ENCODE data around the gene PCSK6.

The PCSK6 gene

DNA sequence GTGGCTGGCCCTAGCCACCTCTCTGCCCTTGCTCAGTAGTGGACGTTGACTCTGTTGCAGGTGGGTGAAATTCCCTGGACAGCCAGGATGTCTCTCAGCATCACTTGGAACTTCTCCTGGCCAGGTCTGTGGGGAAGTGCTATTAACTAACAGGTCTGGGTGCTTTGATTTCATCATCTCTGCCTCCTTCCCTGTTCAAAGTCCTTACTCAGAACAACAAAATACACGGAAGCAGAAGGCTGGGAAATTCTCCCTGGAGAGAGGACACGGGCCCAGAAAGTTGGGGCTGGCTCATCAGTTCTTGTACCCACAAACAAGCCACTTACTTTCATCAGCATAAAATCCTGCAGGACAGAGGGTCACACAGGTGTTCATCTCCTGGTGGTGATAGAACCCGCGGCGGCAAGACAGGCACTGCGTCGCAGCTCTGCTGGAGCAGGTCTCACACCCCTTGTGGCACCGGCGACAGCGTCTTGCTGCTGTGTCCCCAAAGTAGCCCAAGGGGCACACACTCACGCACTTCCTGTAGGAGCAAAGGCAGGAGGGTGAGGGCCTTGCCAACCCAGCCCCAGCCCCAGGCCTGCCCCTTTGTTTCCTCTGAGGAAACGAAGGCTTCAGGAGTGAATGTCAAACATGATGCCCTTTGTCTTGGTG lies 164.9 kb downstream of the PCSK6 start:
- ChIA-PET CTCF (no interaction called here), POLR2A (no interaction called here)
- TF ChIP-seq CTBP1 (IDR thresholded peaks at IDR 0.05; ENCODE audit: borderline replicate concordance) (no peak), SUZ12 (IDR thresholded peaks at IDR 0.05) (no peak), ZNF384 (IDR thresholded peaks at IDR 0.05) (no peak)
- DNase-seq (ENCODE audit: extremely low spot score): no peak

DNA sequence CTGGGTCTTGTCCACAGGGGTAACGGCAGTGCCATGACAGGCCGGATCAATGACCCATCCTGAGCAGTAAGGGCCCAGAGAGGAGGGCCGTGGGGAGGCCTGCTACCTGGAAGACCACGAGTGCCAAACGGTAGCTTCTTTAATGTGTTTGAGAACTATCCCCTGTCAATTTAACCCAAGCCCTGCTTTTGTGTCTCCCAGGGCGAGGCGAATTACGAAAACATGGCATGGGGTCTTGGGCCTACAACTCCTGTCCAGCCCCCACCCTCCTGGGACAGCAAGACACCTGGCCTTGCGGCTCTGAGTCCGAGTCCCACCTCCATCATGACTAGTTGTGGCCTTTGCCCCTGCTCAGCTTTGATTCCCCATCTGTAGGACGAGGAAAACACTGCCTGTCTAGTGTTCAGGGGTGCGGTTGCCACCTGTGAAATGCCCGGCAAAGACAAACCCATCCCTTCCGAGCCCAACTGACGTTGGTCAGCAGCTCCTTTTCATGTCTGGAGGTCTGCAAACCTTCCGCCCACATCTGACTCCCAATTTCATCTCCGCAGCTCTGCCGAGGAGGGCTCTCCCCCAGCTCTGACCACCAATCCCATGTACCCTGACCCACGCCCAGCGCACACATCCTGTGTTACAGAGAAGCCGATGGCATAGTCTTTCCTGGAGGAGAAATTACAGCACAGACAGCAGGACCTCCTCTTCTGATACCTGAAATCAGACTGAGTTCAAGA lies 165.5 kb downstream of the PCSK6 start:
- POLR2A ChIA-PET: no interaction called here
- no peak for DNase-seq (ENCODE audit: extremely low spot score)
- TF ChIP-seq HDGF (IDR thresholded peaks at IDR 0.05; ENCODE audit: borderline replicate concordance): no peak
- CTCF ChIA-PET: interaction anchor here (0.8 kb wide), 1 partner anchor 316 kb away, joined by 4 read pairs; no protein-coding TSS in a partner anchor

DNA sequence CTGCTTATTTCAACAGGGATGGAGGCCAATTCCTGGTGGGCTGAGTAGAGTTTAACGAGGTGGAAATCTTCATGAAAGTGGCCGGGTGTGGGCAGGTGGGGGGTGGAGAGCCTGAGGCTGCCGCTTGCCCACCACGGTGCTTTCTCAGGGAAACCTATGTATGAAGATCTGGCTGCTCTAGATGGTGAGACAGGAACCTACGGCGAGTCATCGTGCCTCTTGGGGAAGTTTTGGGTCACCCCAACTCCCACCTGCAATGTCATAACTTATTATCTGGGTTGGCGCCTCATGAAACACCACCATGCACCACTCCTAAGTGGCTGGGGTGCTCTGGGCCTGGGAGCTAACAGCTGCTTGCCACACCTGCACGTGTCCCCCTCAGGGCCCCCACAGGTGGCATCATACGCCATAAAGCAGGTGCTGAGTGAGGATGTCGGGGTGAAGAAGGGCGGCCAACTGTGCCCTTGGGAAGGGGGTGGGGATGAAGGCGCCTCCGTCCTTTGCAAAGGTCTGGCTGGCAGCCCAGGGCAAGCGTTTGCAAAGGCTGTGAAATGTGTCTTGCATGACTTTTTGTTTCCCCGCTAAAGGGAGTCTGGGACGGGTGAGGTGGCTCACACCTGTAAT lies 166.5 kb downstream of the PCSK6 start:
- DNase-seq (ENCODE audit: extremely low spot score): no peak
- CTCF ChIA-PET: interaction anchor here (0.8 kb wide), 1 partner anchor 315 kb away, joined by 4 read pairs; no protein-coding TSS in a partner anchor
- POLR2A ChIA-PET: no interaction called here
- TF ChIP-seq FOXM1 (IDR thresholded peaks at IDR 0.05; ENCODE audit: borderline replicate concordance) (no peak), LEF1 (IDR thresholded peaks at IDR 0.05; ENCODE audit: borderline replicate concordance) (no peak), FOXK2 (IDR thresholded peaks at IDR 0.05) (no peak), BHLHE40 (IDR thresholded peaks at IDR 0.05; ENCODE audit: borderline replicate concordance) (no peak), TARDBP (IDR thresholded peaks at IDR 0.05) (no peak), NFRKB (IDR thresholded peaks at IDR 0.05) (no peak)

DNA sequence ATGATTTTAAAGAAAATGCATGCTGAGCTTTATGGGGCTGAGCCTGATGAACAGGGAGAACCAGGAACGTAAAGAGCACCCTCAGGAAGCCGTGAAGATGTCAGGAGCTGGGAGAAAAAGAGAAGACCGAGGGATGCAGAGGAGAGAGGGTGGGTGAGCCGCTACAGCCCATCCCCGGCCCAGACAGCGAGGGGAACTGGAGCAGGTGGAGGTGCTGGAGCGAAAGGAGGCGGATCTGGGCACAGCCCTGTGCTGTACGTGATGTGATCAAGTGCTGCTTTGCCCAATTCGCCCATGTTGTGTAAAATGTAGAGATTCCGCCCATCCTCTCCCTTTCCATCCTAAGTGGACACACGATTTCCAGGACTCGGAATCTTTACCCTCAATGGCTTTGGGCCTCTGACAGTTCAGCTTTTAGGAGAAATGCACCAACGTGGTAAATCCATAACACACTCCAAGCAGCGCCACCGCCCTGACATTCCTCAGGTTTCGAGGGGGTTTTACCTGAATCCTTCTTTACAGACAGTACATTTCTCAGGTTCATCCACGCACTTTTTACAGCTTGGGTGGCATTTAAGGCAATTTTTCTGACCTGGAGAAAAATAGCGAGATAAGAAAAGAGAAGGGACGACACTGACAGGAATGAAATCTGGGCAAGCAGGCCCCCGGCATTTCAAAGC lies 167.4 kb downstream of the PCSK6 start:
- ChIA-PET POLR2A (no interaction called here), CTCF (no interaction called here)
- DNase-seq (ENCODE audit: extremely low spot score): no peak

DNA sequence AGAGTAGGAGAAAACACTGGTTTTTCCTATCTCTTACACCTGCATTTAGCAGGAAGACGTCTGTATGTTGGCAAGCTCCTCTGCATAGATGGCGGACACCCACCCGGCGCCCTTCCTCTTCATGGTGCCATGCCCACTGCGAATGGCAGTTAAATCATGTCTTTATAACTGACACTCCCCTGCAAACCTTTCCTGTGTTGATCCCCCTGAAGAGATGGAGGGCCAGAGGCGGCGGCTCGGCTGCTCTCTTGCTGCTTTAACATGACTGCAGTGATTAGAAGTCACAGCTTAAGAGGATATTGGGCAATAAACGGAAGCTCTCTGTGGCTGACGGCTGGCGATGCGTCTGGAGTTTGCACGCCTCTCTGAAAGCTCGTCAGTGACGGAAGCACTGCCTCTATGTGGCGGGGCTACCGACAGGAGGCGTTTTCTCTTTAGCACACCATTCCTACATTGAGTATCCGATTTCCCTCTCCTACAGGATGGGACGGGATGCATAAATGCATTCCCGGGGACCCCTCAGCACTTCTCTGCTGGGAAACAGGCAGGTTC lies 168.9 kb downstream of the PCSK6 start:
- DNase-seq (ENCODE audit: extremely low spot score): no peak
- ChIA-PET CTCF (no interaction called here), POLR2A (no interaction called here)
- TF ChIP-seq NFRKB (IDR thresholded peaks at IDR 0.05) (no peak), SP1 (IDR thresholded peaks at IDR 0.05) (no peak), TARDBP (IDR thresholded peaks at IDR 0.05) (no peak), ZNF384 (IDR thresholded peaks at IDR 0.05) (no peak), LEF1 (IDR thresholded peaks at IDR 0.05; ENCODE audit: borderline replicate concordance) (no peak), HDGF (IDR thresholded peaks at IDR 0.05; ENCODE audit: borderline replicate concordance) (no peak), FOXA1 (IDR thresholded peaks at IDR 0.05) (no peak), SUZ12 (IDR thresholded peaks at IDR 0.05) (no peak), ARNT (IDR thresholded peaks at IDR 0.05) (no peak), ELF4 (IDR thresholded peaks at IDR 0.05) (no peak), BHLHE40 (IDR thresholded peaks at IDR 0.05; ENCODE audit: borderline replicate concordance) (no peak), L3MBTL2 (conservative IDR thresholded peaks at IDR 0.05) (no peak)
- TF ChIP-seq, protein P1, sequence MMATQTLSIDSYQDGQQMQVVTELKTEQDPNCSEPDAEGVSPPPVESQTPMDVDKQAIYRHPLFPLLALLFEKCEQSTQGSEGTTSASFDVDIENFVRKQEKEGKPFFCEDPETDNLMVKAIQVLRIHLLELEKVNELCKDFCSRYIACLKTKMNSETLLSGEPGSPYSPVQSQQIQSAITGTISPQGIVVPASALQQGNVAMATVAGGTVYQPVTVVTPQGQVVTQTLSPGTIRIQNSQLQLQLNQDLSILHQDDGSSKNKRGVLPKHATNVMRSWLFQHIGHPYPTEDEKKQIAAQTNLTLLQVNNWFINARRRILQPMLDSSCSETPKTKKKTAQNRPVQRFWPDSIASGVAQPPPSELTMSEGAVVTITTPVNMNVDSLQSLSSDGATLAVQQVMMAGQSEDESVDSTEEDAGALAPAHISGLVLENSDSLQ (IDR thresholded peaks at IDR 0.05): no peak

More for the DNA sequence above, 167.4 kb downstream of the PCSK6 start:
- TF ChIP-seq TARDBP (IDR thresholded peaks at IDR 0.05): no peak
- TF ChIP-seq BHLHE40 (IDR thresholded peaks at IDR 0.05; ENCODE audit: borderline replicate concordance): no peak
- TF ChIP-seq SUZ12 (IDR thresholded peaks at IDR 0.05): no peak
- no peak for TF ChIP-seq LEF1 (IDR thresholded peaks at IDR 0.05; ENCODE audit: borderline replicate concordance)
- no peak for TF ChIP-seq CTBP1 (IDR thresholded peaks at IDR 0.05; ENCODE audit: borderline replicate concordance)
- no peak for TF ChIP-seq ELF4 (IDR thresholded peaks at IDR 0.05)
- TF ChIP-seq FOXA1 (IDR thresholded peaks at IDR 0.05): no peak

DNA sequence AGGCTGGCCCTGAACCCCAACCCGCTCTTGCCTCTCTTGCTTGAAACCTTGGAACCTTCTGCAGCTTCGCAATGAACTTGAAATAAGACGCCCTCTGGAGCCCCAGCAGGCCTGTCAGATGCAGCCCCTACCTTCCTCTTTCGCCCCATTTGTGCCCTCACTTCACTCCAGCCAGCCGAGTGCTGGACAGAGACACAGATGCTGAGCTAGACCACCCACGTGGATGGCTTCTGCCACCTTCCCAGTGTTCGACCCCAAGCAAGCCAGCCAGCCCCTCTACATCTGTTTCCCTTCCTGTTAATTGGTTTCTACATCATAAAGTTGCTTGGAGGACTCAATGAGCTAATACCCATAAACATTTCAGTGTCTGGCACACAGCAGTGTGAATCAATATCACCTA lies 170.7 kb downstream of the PCSK6 start:
- no peak for DNase-seq (ENCODE audit: extremely low spot score)
- CTCF ChIA-PET: no interaction called here
- POLR2A ChIA-PET: no interaction called here
- no peak for TF ChIP-seq ELF4 (IDR thresholded peaks at IDR 0.05)

DNA sequence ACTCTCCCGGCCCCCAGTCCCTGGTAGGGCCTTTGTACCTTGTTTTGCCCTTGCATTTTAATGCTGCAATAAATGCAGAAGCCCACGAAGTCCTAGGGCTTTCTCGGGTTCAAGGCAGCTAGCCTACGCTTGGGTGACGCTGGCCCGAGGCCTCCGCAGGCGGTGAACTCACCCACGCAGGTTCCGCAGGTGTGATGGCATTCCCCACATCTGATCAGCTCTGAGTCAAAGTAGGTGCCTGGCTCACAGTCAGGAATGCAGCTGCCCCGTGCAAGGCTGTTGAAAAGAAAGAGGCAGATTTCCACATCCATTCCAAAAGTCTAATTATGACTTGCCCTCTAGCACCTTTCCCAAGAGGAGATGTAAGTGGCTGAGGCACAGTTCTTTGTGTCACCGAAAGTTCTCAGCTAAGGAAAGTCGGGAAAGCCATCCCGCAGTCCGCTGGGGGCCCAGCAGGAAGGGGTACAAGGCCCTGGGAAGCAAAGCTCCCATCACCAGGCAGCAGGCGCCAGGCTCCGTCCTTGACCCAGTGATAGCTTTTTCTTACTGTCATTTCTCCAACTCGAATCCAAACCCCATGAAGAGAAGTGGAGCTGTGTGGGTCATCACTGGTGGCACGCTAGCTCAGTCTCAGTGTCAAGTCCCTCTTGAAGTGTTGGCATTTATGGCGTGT lies 171.2 kb downstream of the PCSK6 start:
- POLR2A ChIA-PET: interaction anchor here (2.2 kb wide), 1 partner anchor 24 kb away, joined by 6 read pairs; the partner anchor contains the start of gene SNRPA1

More for the DNA sequence above, 171.2 kb downstream of the PCSK6 start:
- TF ChIP-seq ARNT (IDR thresholded peaks at IDR 0.05) (no peak), ELF4 (IDR thresholded peaks at IDR 0.05) (no peak), NFRKB (IDR thresholded peaks at IDR 0.05) (no peak), SUZ12 (IDR thresholded peaks at IDR 0.05) (no peak), FOXA1 (IDR thresholded peaks at IDR 0.05) (no peak), L3MBTL2 (conservative IDR thresholded peaks at IDR 0.05) (no peak), TARDBP (IDR thresholded peaks at IDR 0.05) (no peak), FOXM1 (IDR thresholded peaks at IDR 0.05; ENCODE audit: borderline replicate concordance) (no peak), ZNF384 (IDR thresholded peaks at IDR 0.05) (no peak), FOXK2 (IDR thresholded peaks at IDR 0.05) (no peak), CTBP1 (IDR thresholded peaks at IDR 0.05; ENCODE audit: borderline replicate concordance) (no peak), BHLHE40 (IDR thresholded peaks at IDR 0.05; ENCODE audit: borderline replicate concordance) (no peak), SP1 (IDR thresholded peaks at IDR 0.05) (no peak), LEF1 (IDR thresholded peaks at IDR 0.05; ENCODE audit: borderline replicate concordance) (no peak), HDGF (IDR thresholded peaks at IDR 0.05; ENCODE audit: borderline replicate concordance) (no peak)
- TF ChIP-seq, protein P1 (IDR thresholded peaks at IDR 0.05): no peak
- CTCF ChIA-PET: no interaction called here
- DNase-seq (ENCODE audit: extremely low spot score): no peak
